SU-DHL-6 (cell line): ENCODE data around the gene FAM25A.

Experiments used
- H2AFZ ChIP-seq: fragments of 200-600 bp; sonication (generic); 2 replicates; pipeline ENCODE4 v1.6.1; 2014; ENCODE audit warnings: low read depth, mild to moderate bottlenecking, moderate library complexity, mixed read lengths, antibody characterized with exemption, low read length; ENCODE audit not compliant: severe bottlenecking
- H3F3A ChIP-seq: fragments of 200-600 bp; shearing (Covaris generic); 2 replicates; pipeline ENCODE4 v1.6.0; 2016; ENCODE audit warnings: antibody characterized with exemption, mild to moderate bottlenecking; ENCODE audit not compliant: insufficient read depth
- H3K27ac ChIP-seq: fragments of 200-600 bp; sonication (generic); 2 replicates; pipeline ENCODE4 v1.5.1; 2016; ENCODE audit warnings: low read depth, mild to moderate bottlenecking, low read length, moderate library complexity, mixed read lengths
- H3K27me3 ChIP-seq: fragments of 200-600 bp; sonication (generic), shearing (Covaris generic); 2 replicates; pipeline ENCODE4 v1.6.0; 2014; ENCODE audit warnings: mild to moderate bottlenecking, low read length
- H3K36me3 ChIP-seq: fragments of 200-600 bp; sonication (generic); 2 replicates; pipeline ENCODE4 v1.6.1; 2014; ENCODE audit warnings: mild to moderate bottlenecking, low read length, mixed read lengths
- H3K4me2 ChIP-seq: fragments of 300-600, 200-600 bp; shearing (Covaris generic), sonication (generic); 2 replicates; pipeline ENCODE4 v1.6.0; 2014; ENCODE audit warnings: low read length, low read depth, mild to moderate bottlenecking; ENCODE audit not compliant: poor library complexity, severe bottlenecking
- H3K4me3 ChIP-seq: fragments of 200-600 bp; sonication (generic); 2 replicates; pipeline ENCODE4 v1.5.1; 2014; ENCODE audit warnings: antibody characterized with exemption, low read length, mild to moderate bottlenecking, mixed read lengths; ENCODE audit not compliant: insufficient read depth, poor library complexity, severe bottlenecking
- H3K79me2 ChIP-seq: fragments of 200-600 bp; sonication (generic); 2 replicates; pipeline ENCODE4 v1.6.1; 2014; ENCODE audit warnings: mild to moderate bottlenecking, low read length, moderate library complexity; ENCODE audit not compliant: insufficient read depth
- H3K9ac ChIP-seq: fragments of 200-600 bp; sonication (generic); 2 replicates; pipeline ENCODE4 v1.7.0; 2014; ENCODE audit warnings: mild to moderate bottlenecking, low read length
- H3K9me2 ChIP-seq: fragments of 200-600 bp; sonication (generic); replicated peaks from 2 replicates; pipeline ENCODE4 v1.6.1; 2014; ENCODE audit warnings: low read length; ENCODE audit not compliant: insufficient read depth
- H3K9me3 ChIP-seq: fragments of 200-600 bp; sonication (generic); 2 replicates; pipeline ENCODE4 v1.6.1; 2014; ENCODE audit warnings: low read length, mixed read lengths; ENCODE audit not compliant: insufficient read depth
- H4K20me1 ChIP-seq: fragments of 200-600 bp; sonication (generic); 2 replicates; pipeline ENCODE4 v1.6.1; 2014; ENCODE audit warnings: low read depth, mild to moderate bottlenecking, antibody characterized with exemption, low read length, moderate library complexity, mixed read lengths
- CTCF ChIP-seq: fragments of 200-600 bp; sonication (generic); IDR thresholded peaks from one replicate; pipeline ENCODE4 v1.5.1; 2017; ENCODE audit warnings: antibody characterized with exemption, mild to moderate bottlenecking, low read length, moderate library complexity; ENCODE audit not compliant: insufficient read depth, poor library complexity, severe bottlenecking
- EZH2phosphoT487 ChIP-seq: fragments of 200-600 bp; sonication (generic), shearing (Covaris generic); conservative IDR thresholded peaks from 2 replicates; pipeline ENCODE4 v1.6.1; 2018; ENCODE audit warnings: mild to moderate bottlenecking, antibody characterized with exemption, low read length, moderate library complexity, mixed read lengths

FAM25A gene

GRCh38 chr10:87053577-87054181, 33.6 kb downstream of the FAM25A start:
- TF ChIP-seq EZH2phosphoT487 (no peak), CTCF (no peak)
- Histone ChIP-seq H3K9me3 (no peaks in the 10 kb centered on the region), H3K4me3 (no peak overlapping the region), H3K4me2 (no peak overlapping the region), H4K20me1 (no peaks in the 10 kb centered on the region), H2AFZ (no peak overlapping the region), H3K9me2 (no peaks in the 10 kb centered on the region), H3K27me3 (no peaks in the 10 kb centered on the region), H3K9ac (no peak overlapping the region), H3K36me3 (peaks cover 16% of the 10 kb centered on the region; the same call in 1 of the 2 replicates), H3K27ac (no peak overlapping the region), H3K79me2 (no peaks in the 10 kb centered on the region), H3F3A (no peaks in the 10 kb centered on the region)

- no peak overlapping the region for H3K9ac ChIP-seq
- no peaks in the 10 kb centered on the region for H3K9me3 ChIP-seq
- no peak for TF ChIP-seq EZH2phosphoT487
- no peak for TF ChIP-seq CTCF
- no peaks in the 10 kb centered on the region for H3F3A ChIP-seq
- H3K27me3 ChIP-seq, result no peaks in the 10 kb centered on the region
- H3K4me2 ChIP-seq, result no peak overlapping the region
- no peaks in the 10 kb centered on the region for H3K79me2 ChIP-seq
- H2AFZ ChIP-seq, result no peak overlapping the region
- H4K20me1 ChIP-seq, result no peaks in the 10 kb centered on the region
- H3K9me2 ChIP-seq, result no peaks in the 10 kb centered on the region
- H3K36me3 ChIP-seq, result peaks cover 25% of the 10 kb centered on the region
- no peak overlapping the region for H3K27ac ChIP-seq
- H3K4me3 ChIP-seq, result no peak overlapping the region
These were observed 34.5 kb downstream of the FAM25A start for GRCh38 chr10:87054373-87055295.

- H3K9ac ChIP-seq, result no peak overlapping the region
- H3K27me3 ChIP-seq, result no peaks in the 10 kb centered on the region
- no peaks in the 10 kb centered on the region for H3K9me3 ChIP-seq
- no peak overlapping the region for H3K4me2 ChIP-seq
- H3K9me2 ChIP-seq, result no peaks in the 10 kb centered on the region
- no peak overlapping the region for H2AFZ ChIP-seq
- no peak overlapping the region for H3K4me3 ChIP-seq
- TF ChIP-seq EZH2phosphoT487 (no peak), CTCF (no peak)
- H3K27ac ChIP-seq, result no peak overlapping the region
- H3F3A ChIP-seq, result no peaks in the 10 kb centered on the region
- peaks cover 32% of the 10 kb centered on the region for H3K36me3 ChIP-seq
- H4K20me1 ChIP-seq, result no peaks in the 10 kb centered on the region
- no peaks in the 10 kb centered on the region for H3K79me2 ChIP-seq
These were observed 38.1 kb downstream of the FAM25A start for GRCh38 chr10:87058171-87058570.
